GM19043 (cell line): Measurements from ENCODE around the gene TAF11L9.
"Not testable (repeated sequence)": the region's sequence is repeated elsewhere in the genome, so short reads cannot be mapped to it uniquely, and the experiment has no call there.

ENCODE experiments used
- ATAC-seq: cut with Tn5 transposase; IDR thresholded peaks from one replicate; pipeline ENCODE4 v1.9.1; 2021; ENCODE audit warnings: low read depth; ENCODE audit not compliant: unreplicated experiment

TAF11L9 gene

GRCh38 chr5:17594255-17594654 is at the start of gene TAF11L9:
Gene TAF11L9, minus strand, starts transcription at chr5:17594394.
- ATAC-seq, result not testable (repeated sequence)

GRCh38 chr5:17634160-17634559 is 40.0 kb upstream of the TAF11L9 start, which contains the start of gene TAF11L14:
Gene TAF11L14, plus strand, starts transcription at chr5:17634460.
- ATAC-seq, result no peak

- ATAC-seq, result not testable (repeated sequence)
These were observed 37.6 kb upstream of the TAF11L9 start, which contains the start of gene TAF11L13 for GRCh38 chr5:17631788-17632187. Gene TAF11L13, plus strand, starts transcription at chr5:17632088.

- no peak for ATAC-seq
These were observed 31.5 kb upstream of the TAF11L9 start for GRCh38 chr5:17625686-17626085.

GRCh38 chr5:17620627-17621026 is 26.4 kb upstream of the TAF11L9 start:
- no peak for ATAC-seq

- no peak for ATAC-seq
These were observed 25.2 kb upstream of the TAF11L9 start for GRCh38 chr5:17619354-17619753.

- no peak for ATAC-seq
These were observed 20.8 kb upstream of the TAF11L9 start for GRCh38 chr5:17614872-17615605.

- not testable (repeated sequence) for ATAC-seq
These were observed 15.9 kb upstream of the TAF11L9 start, which contains the start of gene TAF11L12 for GRCh38 chr5:17610092-17610491. Gene TAF11L12, plus strand, starts transcription at chr5:17610392.

GRCh38 chr5:17607461-17607860 is 13.3 kb upstream of the TAF11L9 start:
- ATAC-seq, result not testable (repeated sequence)

- ATAC-seq, result no peak
These were observed 10.8 kb upstream of the TAF11L9 start for GRCh38 chr5:17604951-17605350.

GRCh38 chr5:17603880-17604279 is 9.7 kb upstream of the TAF11L9 start, which contains the start of gene TAF11L11:
Gene TAF11L11, plus strand, starts transcription at chr5:17604183.
- ATAC-seq, result not testable (repeated sequence)

GRCh38 chr5:17597728-17598127 is 3.5 kb upstream of the TAF11L9 start, which contains the start of gene TAF11L10:
Gene TAF11L10, minus strand, starts transcription at chr5:17597828.
- ATAC-seq, result not testable (repeated sequence)

- not testable (repeated sequence) for ATAC-seq
These were observed 3.3 kb downstream of the TAF11L9 start, which contains the start of gene TAF11L8 for GRCh38 chr5:17590860-17591259. Gene TAF11L8, minus strand, starts transcription at chr5:17590960.

GRCh38 chr5:17585658-17586057 is 8.5 kb downstream of the TAF11L9 start, which contains the start of gene TAF11L7:
Gene TAF11L7, minus strand, starts transcription at chr5:17585758.
- ATAC-seq, result not testable (repeated sequence)
